Measurements from ENCODE around the gene DRC3.

DRC3 gene

GRCh38 chr17:17965152-17965721 is 7.4 kb upstream of the DRC3 start:
- DNase-seq, result peak in 2 of 58 donors; percentile 3 to 22

DNA sequence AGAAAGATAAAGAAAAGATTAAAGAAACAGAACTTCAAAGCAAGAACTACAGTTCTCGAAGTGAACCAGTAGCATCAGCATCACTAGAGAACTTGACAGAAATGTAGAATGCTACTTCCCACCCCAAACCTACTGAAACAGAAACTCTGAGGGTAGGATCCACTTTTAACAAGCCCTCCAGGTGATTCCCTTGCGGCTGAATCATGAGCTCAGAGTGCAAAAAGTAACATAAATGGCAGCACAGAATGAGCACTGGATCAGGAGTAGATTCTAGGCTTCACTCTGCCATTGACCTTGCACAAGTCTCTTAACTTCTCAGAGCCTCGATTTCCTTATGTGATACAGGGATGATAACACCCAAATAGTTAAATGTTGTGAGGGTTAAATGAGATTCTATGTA is 6.3 kb upstream of the DRC3 start:
- no peak for DNase-seq

GRCh38 chr17:17970699-17971430 is 1.8 kb upstream of the DRC3 start:
- DNase-seq, result no peak

GRCh38 chr17:17971431-17972125 is 1.1 kb upstream of the DRC3 start:
- DNase-seq, result peak in 32 of 58 donors; percentile 28 to 74 (median 56)

DNA sequence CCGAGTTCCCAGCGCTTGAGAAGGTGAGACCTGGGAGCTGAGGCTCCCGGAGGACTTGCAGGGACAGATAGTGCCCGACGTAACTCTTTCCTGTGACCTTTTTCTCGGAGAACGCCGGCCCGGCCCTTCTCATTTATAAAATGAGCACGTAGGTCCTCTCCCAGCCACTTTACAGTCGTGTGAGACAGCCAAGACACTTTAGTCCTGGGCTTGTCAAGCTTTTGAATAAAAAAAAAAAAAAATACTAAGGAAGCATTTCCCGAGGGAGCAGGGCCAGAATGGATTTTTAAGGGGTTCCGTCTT is 241 bp downstream of the DRC3 start:
- DNase-seq, result no peak

GRCh38 chr17:17975436-17975835 is 2.8 kb downstream of the DRC3 start:
- no peak for DNase-seq

- no peak for DNase-seq
These were observed 4.4 kb downstream of the DRC3 start for GRCh38 chr17:17976931-17977570.

GRCh38 chr17:17978481-17979424 is 6.1 kb downstream of the DRC3 start:
- no peak for DNase-seq

DNA sequence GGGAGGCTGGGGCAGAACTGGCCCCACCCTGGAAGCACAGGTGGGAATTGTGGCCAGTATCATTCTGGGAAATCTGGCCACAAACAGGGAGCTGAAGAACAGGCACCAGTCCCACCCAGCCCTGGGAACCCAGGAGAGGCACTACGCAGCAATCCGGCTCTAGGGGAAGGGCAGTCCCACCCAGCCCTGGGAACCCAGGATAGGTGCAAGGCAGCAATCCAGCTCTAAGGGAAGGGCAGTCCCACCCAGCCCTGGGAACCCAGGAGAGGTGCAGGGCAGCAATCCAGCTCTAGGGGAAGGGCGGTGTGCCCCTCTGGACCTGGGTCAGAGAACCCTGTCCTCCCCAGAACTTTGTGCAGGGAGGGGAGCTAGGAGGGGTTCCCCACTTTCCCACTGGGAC is 7.1 kb downstream of the DRC3 start:
- DNase-seq, result no peak

DNA sequence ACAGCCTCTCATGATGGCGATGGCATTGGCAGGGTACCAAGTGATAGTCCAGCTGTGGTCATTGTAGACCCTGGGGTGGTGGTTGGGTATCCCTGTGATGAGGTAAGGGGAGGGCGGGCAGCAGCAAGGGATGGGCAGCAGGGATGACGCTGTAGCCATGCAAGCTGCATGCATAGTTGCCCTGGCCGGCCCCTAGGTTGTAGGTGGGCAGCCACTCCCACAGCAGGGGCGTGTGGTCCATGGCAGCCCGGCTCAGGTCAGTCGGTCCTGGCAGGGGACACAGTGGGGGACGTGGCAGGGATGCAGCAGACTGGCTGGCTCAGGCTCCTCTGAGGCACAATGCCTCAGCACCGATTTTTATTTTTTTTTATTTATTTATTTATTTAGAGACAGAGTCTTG is 8.7 kb downstream of the DRC3 start:
- peak in 3 of 58 donors; percentile 10 to 11 (median 11) for DNase-seq

- DNase-seq, result no peak
These were observed 10.1 kb downstream of the DRC3 start for GRCh38 chr17:17982801-17983200.

- no peak for DNase-seq
These were observed 10.7 kb downstream of the DRC3 start for GRCh38 chr17:17983376-17983775.

DNA sequence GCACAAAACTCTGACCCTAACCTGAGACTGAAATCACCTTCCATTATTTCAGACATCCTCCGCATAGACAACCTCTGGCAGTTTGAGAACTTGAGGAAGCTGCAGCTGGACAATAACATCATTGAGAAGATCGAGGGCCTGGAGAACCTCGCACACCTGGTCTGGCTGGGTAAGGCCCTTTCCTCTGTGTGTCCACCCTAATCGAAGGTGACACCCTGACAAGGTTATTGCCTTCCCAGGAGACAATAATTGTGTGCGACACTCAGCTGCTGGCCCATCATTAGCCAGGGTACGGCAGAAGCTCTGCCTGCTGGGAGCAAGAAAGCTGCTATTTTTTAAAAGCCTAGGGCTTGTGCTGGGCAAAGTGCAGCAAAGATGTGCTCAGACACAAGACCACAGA is 11.1 kb downstream of the DRC3 start:
- DNase-seq, result no peak

DNA sequence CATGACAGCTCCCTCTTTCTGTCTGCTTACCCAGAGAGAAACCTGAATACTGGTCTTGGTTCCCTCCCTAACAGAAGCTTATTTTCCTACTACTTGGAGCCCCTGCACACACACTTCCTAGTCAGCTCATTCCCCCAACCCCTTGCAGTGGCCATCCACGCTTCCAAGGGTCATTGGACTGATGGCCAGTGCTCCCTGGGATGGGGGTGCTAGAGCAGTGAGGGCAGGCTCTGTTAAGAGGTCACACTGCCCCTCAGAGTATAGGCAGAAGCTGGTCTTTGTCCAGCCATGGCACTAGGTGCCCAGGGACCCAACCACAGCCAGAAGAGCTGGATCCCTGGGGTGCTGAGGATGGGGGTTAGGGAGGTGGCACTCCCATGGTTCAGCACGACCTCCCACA is 12.5 kb downstream of the DRC3 start:
- no peak for DNase-seq

DNA sequence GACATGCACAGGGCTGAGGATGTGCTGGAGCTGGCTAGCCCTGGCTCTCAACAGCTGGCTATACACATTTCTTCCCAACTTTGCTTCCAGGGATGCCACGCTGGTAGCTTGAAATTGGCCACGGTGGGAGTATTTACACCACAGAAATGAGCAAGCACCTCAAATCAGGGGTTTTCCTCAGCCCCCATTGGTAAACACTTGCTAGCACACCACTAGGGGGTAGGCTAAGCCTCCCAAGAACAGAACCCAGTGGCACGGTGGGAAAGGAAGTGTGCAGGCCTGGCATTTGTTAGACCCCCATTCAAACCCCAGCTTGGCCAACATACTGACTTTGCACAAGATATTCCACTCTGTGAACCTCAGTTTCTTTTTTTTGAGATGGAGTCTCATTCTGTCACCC is 12.9 kb downstream of the DRC3 start:
- DNase-seq, result no peak

- DNase-seq, result no peak
These were observed 14.7 kb downstream of the DRC3 start for GRCh38 chr17:17987187-17987896.

DNA sequence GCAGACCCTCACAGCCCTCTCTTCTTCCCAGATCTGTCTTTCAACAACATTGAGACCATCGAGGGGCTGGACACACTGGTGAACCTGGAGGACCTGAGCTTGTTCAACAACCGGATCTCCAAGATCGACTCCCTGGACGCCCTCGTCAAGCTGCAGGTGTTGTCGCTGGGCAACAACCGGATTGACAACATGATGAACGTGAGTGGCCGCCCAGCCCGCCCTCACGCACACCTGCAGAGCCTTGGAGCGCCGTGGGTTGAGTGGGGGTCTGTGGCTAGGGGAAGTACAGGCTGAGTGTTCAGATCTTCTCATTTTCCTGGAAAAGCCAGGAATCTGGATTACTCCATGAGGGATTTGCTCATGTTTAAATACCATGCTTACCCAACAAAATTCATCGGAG is 15.2 kb downstream of the DRC3 start:
- DNase-seq, result no peak

DNA sequence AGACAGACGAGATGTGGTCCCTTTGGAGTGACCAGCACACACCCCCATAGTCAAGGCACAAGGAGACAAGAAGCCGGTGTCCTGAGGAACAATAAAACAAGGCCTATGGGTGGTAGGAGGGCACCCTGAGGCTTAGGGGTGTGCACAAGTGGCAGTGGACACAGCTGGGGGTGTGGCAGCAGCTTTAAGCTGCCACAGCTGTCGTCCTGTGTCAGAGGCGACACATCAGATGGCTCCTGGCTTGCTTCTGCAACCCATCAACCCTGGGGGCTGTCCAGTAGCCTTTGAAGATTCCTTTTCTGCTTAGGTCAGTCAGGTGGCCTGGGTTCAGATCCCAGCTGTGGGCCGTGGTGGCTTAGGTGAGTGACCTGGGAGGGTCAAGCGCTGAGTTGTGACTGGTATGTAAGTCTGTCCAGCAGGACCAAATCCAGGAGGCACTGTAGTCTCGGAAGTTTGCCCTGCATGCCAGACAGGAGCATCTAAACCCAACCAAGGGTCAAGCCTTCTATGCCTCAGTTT is 15.8 kb downstream of the DRC3 start:
- no peak for DNase-seq

GRCh38 chr17:17989081-17989480 is 16.4 kb downstream of the DRC3 start:
- DNase-seq, result no peak

- DNase-seq, result no peak
These were observed 17.0 kb downstream of the DRC3 start for GRCh38 chr17:17989618-17990017.
